Thoracic aorta endothelial cell (primary cell): ENCODE measurements around the gene CRIM1. TPM values are rescaled to one million over a fixed set of nuclear protein-coding genes. Genes with fewer than 3 reads are reported as not detected.

Experiments used
- total RNA-seq: library from RNA; depleted of rRNA; stranded (reverse); fragments of >200 nt; gene quantifications from 2 replicates; pipeline ENCODE4 v1.2.3, GENCODE V29; 2012

CRIM1 gene, protein sequence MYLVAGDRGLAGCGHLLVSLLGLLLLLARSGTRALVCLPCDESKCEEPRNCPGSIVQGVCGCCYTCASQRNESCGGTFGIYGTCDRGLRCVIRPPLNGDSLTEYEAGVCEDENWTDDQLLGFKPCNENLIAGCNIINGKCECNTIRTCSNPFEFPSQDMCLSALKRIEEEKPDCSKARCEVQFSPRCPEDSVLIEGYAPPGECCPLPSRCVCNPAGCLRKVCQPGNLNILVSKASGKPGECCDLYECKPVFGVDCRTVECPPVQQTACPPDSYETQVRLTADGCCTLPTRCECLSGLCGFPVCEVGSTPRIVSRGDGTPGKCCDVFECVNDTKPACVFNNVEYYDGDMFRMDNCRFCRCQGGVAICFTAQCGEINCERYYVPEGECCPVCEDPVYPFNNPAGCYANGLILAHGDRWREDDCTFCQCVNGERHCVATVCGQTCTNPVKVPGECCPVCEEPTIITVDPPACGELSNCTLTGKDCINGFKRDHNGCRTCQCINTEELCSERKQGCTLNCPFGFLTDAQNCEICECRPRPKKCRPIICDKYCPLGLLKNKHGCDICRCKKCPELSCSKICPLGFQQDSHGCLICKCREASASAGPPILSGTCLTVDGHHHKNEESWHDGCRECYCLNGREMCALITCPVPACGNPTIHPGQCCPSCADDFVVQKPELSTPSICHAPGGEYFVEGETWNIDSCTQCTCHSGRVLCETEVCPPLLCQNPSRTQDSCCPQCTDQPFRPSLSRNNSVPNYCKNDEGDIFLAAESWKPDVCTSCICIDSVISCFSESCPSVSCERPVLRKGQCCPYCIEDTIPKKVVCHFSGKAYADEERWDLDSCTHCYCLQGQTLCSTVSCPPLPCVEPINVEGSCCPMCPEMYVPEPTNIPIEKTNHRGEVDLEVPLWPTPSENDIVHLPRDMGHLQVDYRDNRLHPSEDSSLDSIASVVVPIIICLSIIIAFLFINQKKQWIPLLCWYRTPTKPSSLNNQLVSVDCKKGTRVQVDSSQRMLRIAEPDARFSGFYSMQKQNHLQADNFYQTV
- total RNA-seq: 832 and 862 TPM in 2 replicates

DNA sequence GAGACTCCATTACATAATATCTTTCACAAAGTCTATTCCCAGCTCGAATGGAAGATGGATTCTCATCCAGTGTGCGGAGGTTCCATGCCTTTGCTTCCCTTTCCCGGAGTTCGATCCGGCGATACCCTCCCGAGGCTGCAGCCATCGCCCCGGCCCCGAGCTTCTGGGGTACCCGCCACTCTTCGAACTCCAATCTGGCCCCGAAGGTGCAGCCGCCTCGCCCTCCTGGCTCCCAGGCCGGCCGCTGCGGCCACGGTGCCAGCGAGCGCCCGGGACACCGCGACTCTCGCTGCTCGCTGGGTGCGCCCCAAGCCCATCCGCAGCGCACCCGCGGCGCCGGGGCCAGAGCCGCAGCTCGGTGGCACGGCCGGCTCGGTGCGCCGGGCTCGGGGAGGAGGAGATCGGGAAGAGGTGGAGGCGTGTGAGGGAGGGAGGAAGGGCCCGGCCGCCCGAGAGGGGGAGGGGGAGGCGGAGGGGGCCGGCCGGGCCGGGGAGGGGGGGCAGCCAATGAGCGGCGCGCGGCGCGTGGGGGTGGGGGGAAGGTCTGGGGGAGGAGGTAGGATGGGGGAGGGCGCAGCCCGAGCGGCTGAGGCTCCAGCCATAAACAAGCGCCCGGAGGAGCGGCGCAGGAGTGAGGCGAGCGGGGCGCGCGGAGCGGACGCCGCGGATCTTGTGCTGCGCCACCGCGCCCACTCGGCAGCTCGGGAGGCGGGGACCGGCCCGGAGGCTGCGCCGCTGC is at the start of gene CRIM1:
CRIM1 (plus strand) TSS at position 628 of the 739 bp plus-strand sequence. CDS start 515 bp downstream, outside the sequence.

DNA sequence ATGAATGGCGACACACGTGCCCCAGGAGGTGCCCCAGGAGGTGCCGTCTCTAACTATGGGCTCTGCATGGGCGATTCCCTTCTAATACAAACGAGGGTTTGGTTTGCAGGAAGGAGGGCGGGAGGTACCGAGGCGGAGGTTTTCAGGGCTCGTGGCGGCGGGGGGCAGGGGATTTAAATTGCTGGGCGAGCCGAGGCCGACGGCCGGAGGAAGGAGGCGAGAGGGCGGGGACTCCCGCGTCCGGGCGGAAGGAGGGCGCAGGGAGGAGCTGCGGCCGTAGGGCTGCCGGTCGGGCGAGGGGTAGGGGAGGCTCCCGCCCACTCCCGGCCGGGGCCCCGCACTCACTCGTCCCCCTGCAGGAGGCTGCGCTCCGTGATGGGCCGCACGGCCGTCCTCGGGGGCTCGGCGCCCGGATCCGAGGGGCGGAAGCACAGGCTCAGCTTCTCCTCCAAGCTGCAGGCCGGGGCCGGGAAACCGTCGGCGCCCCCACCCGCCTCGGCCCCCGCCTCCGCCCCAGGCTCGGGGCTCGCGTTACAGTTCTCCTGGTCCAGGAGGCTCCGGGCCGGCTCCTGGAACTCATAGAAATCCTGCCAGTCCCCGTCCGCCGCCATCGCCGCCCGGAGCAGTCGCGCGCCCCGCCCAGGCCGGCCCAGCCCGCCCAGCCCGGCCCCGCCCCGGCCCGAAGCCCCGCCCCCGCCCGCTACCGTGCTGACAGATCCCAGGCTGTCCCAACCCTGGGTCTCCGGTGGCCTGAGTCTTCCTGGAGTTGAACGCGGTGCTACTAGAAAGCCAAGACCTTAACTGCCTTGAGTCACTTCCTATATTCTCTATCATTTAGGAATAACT is 242.2 kb downstream of the CRIM1 start, which contains the start of gene FEZ2:
FEZ2 (minus strand) TSS at position 637 of the 846 bp plus-strand sequence; CDS start at position 611, 26 bp downstream.

Other genes starting within 250 kb of the CRIM1 start
- 137 and 143 TPM in 2 replicates for gene FEZ2, start 242.4 kb downstream of the CRIM1 start, total RNA-seq